Duodenal mucosa (tissue), 2 donors: ENCODE measurements around the gene IFNB1.

ENCODE experiments used
- H3K27ac ChIP-seq: one replicate; pipeline ENCODE4 v1.7.0; 2013; ENCODE audit warnings: low read depth, low read length
- H3K27me3 ChIP-seq, 2 donors: one replicate each; pipeline ENCODE4 v1.7.0; 2013; ENCODE audit warnings: low read length in 2 of 2, control low read depth in 1 of 2; ENCODE audit not compliant: insufficient read depth in 2 of 2, control insufficient read depth in 1 of 2
- H3K36me3 ChIP-seq, 2 donors: one replicate each; pipeline ENCODE4 v1.7.0; 2013; ENCODE audit warnings: low read length in 2 of 2, control low read depth in 1 of 2; ENCODE audit not compliant: insufficient read depth in 2 of 2, control insufficient read depth in 1 of 2
- H3K4me1 ChIP-seq, 2 donors: one replicate each; pipeline ENCODE4 v1.7.0; 2013; ENCODE audit warnings: low read length in 2 of 2, control low read depth in 1 of 2; ENCODE audit not compliant: insufficient read depth in 2 of 2, control insufficient read depth in 1 of 2
- H3K4me3 ChIP-seq, 2 donors: one replicate each; pipeline ENCODE4 v1.7.0; 2013; ENCODE audit warnings: low read length in 2 of 2, low read depth in 1 of 2
- H3K9ac ChIP-seq, 2 donors: one replicate each; pipeline ENCODE4 v1.7.0; 2013; ENCODE audit warnings: low read length in 2 of 2, low read depth in 1 of 2
- H3K9me3 ChIP-seq, 2 donors: one replicate each; pipeline ENCODE4 v1.7.0; 2013; ENCODE audit warnings: low read length in 2 of 2, control low read depth in 1 of 2; ENCODE audit not compliant: control insufficient read depth in 1 of 2

IFNB1 gene

GRCh38 chr9:21077781-21078180 is at the start of gene IFNB1:
Gene IFNB1 (minus strand): TSS chr9:21077942. CDS start chr9:21077869, 73 bp downstream.
- H3K9ac ChIP-seq, result no peak within 1 kb of the TSS
- no peaks in the 10 kb centered on the region for H3K9me3 ChIP-seq
- no peaks in the 10 kb centered on the region for H3K36me3 ChIP-seq
- H3K27ac ChIP-seq, result no peak within 1 kb of the TSS
- H3K27me3 ChIP-seq, result no peaks in the 10 kb centered on the region
- H3K4me1 ChIP-seq, result no peaks in the 10 kb centered on the region
- H3K4me3 ChIP-seq, result no peak within 1 kb of the TSS

- Histone ChIP-seq H3K4me1 (no peaks in the 10 kb centered on the region), H3K4me3 (no peak overlapping the region), H3K9me3 (no peaks in the 10 kb centered on the region), H3K9ac (no peak overlapping the region), H3K36me3 (no peaks in the 10 kb centered on the region), H3K27me3 (no peaks in the 10 kb centered on the region), H3K27ac (no peak overlapping the region)
These were observed 44.0 kb upstream of the IFNB1 start for GRCh38 chr9:21121595-21122251.

- Histone ChIP-seq H3K27ac (no peak overlapping the region), H3K27me3 (no peaks in the 10 kb centered on the region), H3K9ac (no peak overlapping the region), H3K36me3 (no peaks in the 10 kb centered on the region), H3K4me1 (no peaks in the 10 kb centered on the region), H3K9me3 (no peaks in the 10 kb centered on the region), H3K4me3 (no peak overlapping the region)
These were observed 43.3 kb upstream of the IFNB1 start for GRCh38 chr9:21121079-21121478.

GRCh38 chr9:21119093-21119770 is 41.5 kb upstream of the IFNB1 start:
- no peaks in the 10 kb centered on the region for H3K36me3 ChIP-seq

GRCh38 chr9:21114311-21114710 is 36.6 kb upstream of the IFNB1 start:
- H3K27ac ChIP-seq, result no peak overlapping the region
- no peaks in the 10 kb centered on the region for H3K4me1 ChIP-seq
- H3K27me3 ChIP-seq, result no peaks in the 10 kb centered on the region
- H3K36me3 ChIP-seq, result no peaks in the 10 kb centered on the region
- no peaks in the 10 kb centered on the region for H3K9me3 ChIP-seq
- no peak overlapping the region for H3K9ac ChIP-seq
- no peak overlapping the region for H3K4me3 ChIP-seq

More at GRCh38 chr9:21119093-21119770, 41.5 kb upstream of the IFNB1 start:
- Histone ChIP-seq H3K9me3 (no peaks in the 10 kb centered on the region), H3K27me3 (no peaks in the 10 kb centered on the region), H3K27ac (no peak overlapping the region), H3K4me1 (no peaks in the 10 kb centered on the region), H3K4me3 (no peak overlapping the region), H3K9ac (no peak overlapping the region)

GRCh38 chr9:21110708-21111576 is 33.2 kb upstream of the IFNB1 start:
- no peaks in the 10 kb centered on the region for H3K27me3 ChIP-seq
- no peak overlapping the region for H3K27ac ChIP-seq
- no peaks in the 10 kb centered on the region for H3K4me1 ChIP-seq
- no peak overlapping the region for H3K9ac ChIP-seq
- no peaks in the 10 kb centered on the region for H3K9me3 ChIP-seq
- H3K4me3 ChIP-seq, result no peak overlapping the region
- no peaks in the 10 kb centered on the region for H3K36me3 ChIP-seq

- H3K27ac ChIP-seq, result no peak overlapping the region
- no peak overlapping the region for H3K9ac ChIP-seq
- H3K9me3 ChIP-seq, result no peaks in the 10 kb centered on the region
- H3K27me3 ChIP-seq, result no peaks in the 10 kb centered on the region
- H3K36me3 ChIP-seq, result no peaks in the 10 kb centered on the region
- no peak overlapping the region for H3K4me3 ChIP-seq
- H3K4me1 ChIP-seq, result no peaks in the 10 kb centered on the region
These were observed 27.0 kb upstream of the IFNB1 start for GRCh38 chr9:21104787-21105186.

- no peak overlapping the region for H3K9ac ChIP-seq
- H3K27ac ChIP-seq, result no peak overlapping the region
- no peaks in the 10 kb centered on the region for H3K36me3 ChIP-seq
- H3K4me3 ChIP-seq, result no peak overlapping the region
- H3K4me1 ChIP-seq, result no peaks in the 10 kb centered on the region
- no peaks in the 10 kb centered on the region for H3K9me3 ChIP-seq
- no peaks in the 10 kb centered on the region for H3K27me3 ChIP-seq
These were observed 24.6 kb upstream of the IFNB1 start for GRCh38 chr9:21102305-21102704.

- Histone ChIP-seq H3K4me3 (no peak overlapping the region), H3K9me3 (no peaks in the 10 kb centered on the region), H3K27ac (no peak overlapping the region), H3K9ac (no peak overlapping the region), H3K36me3 (no peaks in the 10 kb centered on the region), H3K4me1 (peaks cover 5 to 14% of the 10 kb centered on the region in 2 donors), H3K27me3 (no peaks in the 10 kb centered on the region)
These were observed 20.1 kb upstream of the IFNB1 start for GRCh38 chr9:21097817-21098216.

GRCh38 chr9:21096901-21097255 is 19.1 kb upstream of the IFNB1 start:
- peaks cover 5 to 14% of the 10 kb centered on the region in 2 donors for H3K4me1 ChIP-seq
- H3K9ac ChIP-seq, result peak overlapping the region in 1 of 2 donors; percentile 24
- H3K4me3 ChIP-seq, result peak overlapping the region; percentile 42 to 54
- no peaks in the 10 kb centered on the region for H3K27me3 ChIP-seq
- no peaks in the 10 kb centered on the region for H3K9me3 ChIP-seq
- no peak overlapping the region for H3K27ac ChIP-seq
- no peaks in the 10 kb centered on the region for H3K36me3 ChIP-seq
